H1 (cell line): ENCODE data around the gene ENTPD6. TPM values are rescaled to one million over a fixed set of nuclear protein-coding genes. Genes with fewer than 3 reads are reported as not detected.

ENCODE experiments used
- CTCF ChIA-PET: fragments of 300-600 bp; sonication (Branson Sonifier 250); formaldehyde crosslinking; loops from one replicate; lab custom pipeline; 2021; ENCODE audit not compliant: partially characterized antibody; lab: Charles Lee
- POLR2A ChIA-PET: fragments of 300-600 bp; sonication (Branson Sonifier 250); formaldehyde crosslinking; loops from one replicate; lab custom pipeline; 2021; ENCODE audit warnings: inconsistent platforms; ENCODE audit not compliant: partially characterized antibody; lab: Charles Lee
- DNase-seq, 2 experiments: peaks; one replicate each; pipeline versions ENCODE4 v3.0.0 to v3.0.0-alpha.2; 2010 to 2022; ENCODE audit warnings: low spot score in 2 of 2, low read depth in 1 of 2, mixed read lengths in 1 of 2
- FAIRE-seq: peaks from 2 replicates; lab custom pipeline; 2011; peaks lifted over from hg19 to GRCh38; lab: Jason Lieb, UNC
- H2AFZ ChIP-seq: 2 replicates; pipeline ENCODE4 v1.8.1; 2012; ENCODE audit warnings: low read length, inconsistent platforms
- H2AK5ac ChIP-seq: 2 replicates; pipeline ENCODE4 v1.6.1; 2013; ENCODE audit warnings: low read depth, low read length
- H2BK120ac ChIP-seq: replicated peaks from 2 replicates; pipeline ENCODE3; 2013; ENCODE audit warnings: low read depth, low read length, inconsistent platforms
- H2BK12ac ChIP-seq: 2 replicates; pipeline ENCODE4 v1.6.1; 2013; ENCODE audit warnings: low read depth, low read length
- H2BK15ac ChIP-seq: 2 replicates; pipeline ENCODE4 v1.6.1; 2013; ENCODE audit warnings: low read length
- H2BK20ac ChIP-seq: 2 replicates; pipeline ENCODE4 v1.6.1; 2013; ENCODE audit warnings: low read length
- H2BK5ac ChIP-seq: 2 replicates; pipeline ENCODE4 v1.6.1; 2013; ENCODE audit warnings: low read depth, low read length
- H3K14ac ChIP-seq: 2 replicates; pipeline ENCODE4 v1.6.1; 2013; ENCODE audit warnings: inconsistent platforms; ENCODE audit not compliant: insufficient read length
- H3K18ac ChIP-seq: 2 replicates; pipeline ENCODE4 v1.6.1; 2013; ENCODE audit warnings: low read length; ENCODE audit errors: extremely low read depth
- H3K23ac ChIP-seq: 2 replicates; pipeline ENCODE4 v1.6.1; 2013; ENCODE audit warnings: inconsistent platforms; ENCODE audit not compliant: insufficient read length
- H3K23me2 ChIP-seq: 2 replicates; pipeline ENCODE4 v1.6.1; 2013; ENCODE audit warnings: low read depth, low read length
- H3K27ac ChIP-seq: 2 replicates; pipeline ENCODE4 v1.6.1; 2011; ENCODE audit warnings: low read depth, low read length, inconsistent platforms
- H3K27me3 ChIP-seq, 4 experiments: replicated peaks in 1 of 4; 1 replicate in 1 of 4; 2 replicates in 3 of 4; pipeline versions ENCODE4 v1.6.1 to v1.8.1; 2011 to 2013; ENCODE audit warnings: low read length in 3 of 4, mild to moderate bottlenecking in 3 of 4, inconsistent platforms in 2 of 4, mixed read lengths in 2 of 4, moderate library complexity in 1 of 4; ENCODE audit not compliant: control insufficient read depth in 3 of 4, insufficient read depth in 3 of 4; ENCODE audit errors: extremely low read depth in 1 of 4
- H3K36me3 ChIP-seq, 4 experiments: 2 replicates each; pipeline versions ENCODE4 v1.6.1 to v1.8.1; 2011 to 2013; ENCODE audit warnings: mild to moderate bottlenecking in 4 of 4, low read length in 3 of 4, moderate library complexity in 2 of 4, control low read depth in 1 of 4, inconsistent platforms in 1 of 4; ENCODE audit not compliant: insufficient read depth in 4 of 4, control insufficient read depth in 2 of 4
- H3K4ac ChIP-seq: replicated peaks from 2 replicates; pipeline ENCODE3; 2013; ENCODE audit warnings: low read length, low read depth, mixed read lengths, inconsistent platforms; ENCODE audit not compliant: insufficient read length
- H3K4me1 ChIP-seq, 4 experiments: replicated peaks in 1 of 4; 1 replicate in 1 of 4; 2 replicates in 3 of 4; pipeline versions ENCODE4 v1.6.1 to v1.8.1; 2011 to 2013; ENCODE audit warnings: low read length in 3 of 4, inconsistent platforms in 2 of 4, mixed read lengths in 1 of 4; ENCODE audit not compliant: insufficient read depth in 4 of 4, control insufficient read depth in 3 of 4
- H3K4me2 ChIP-seq, 2 experiments: 2 replicates each; pipeline versions ENCODE4 v1.6.1 to v1.8.1; 2011 to 2013; ENCODE audit warnings: low read depth in 2 of 2, low read length in 2 of 2, control low read depth in 1 of 2, inconsistent platforms in 1 of 2, mild to moderate bottlenecking in 1 of 2; ENCODE audit not compliant: insufficient read depth in 1 of 2
- H3K4me3 ChIP-seq, 4 experiments: fragments of 200-600, 300-600 bp in 1 of 4; sonication (generic), shearing (Covaris generic), sonication (Bioruptor Twin) in 1 of 4; 2 replicates each; pipeline versions ENCODE4 v1.5.1 to v1.8.1; 2011 to 2016; ENCODE audit warnings: low read length in 4 of 4, low read depth in 3 of 4, control low read depth in 2 of 4, inconsistent platforms in 2 of 4, mild to moderate bottlenecking in 2 of 4, mixed read lengths in 1 of 4, moderate library complexity in 1 of 4; ENCODE audit not compliant: insufficient read depth in 2 of 4; ENCODE audit errors: extremely low read depth in 1 of 4
- H3K56ac ChIP-seq: replicated peaks from 2 replicates; pipeline ENCODE3; 2013; ENCODE audit warnings: low read depth, mild to moderate bottlenecking, mixed read lengths, low read length, inconsistent platforms; ENCODE audit not compliant: insufficient read length
- H3K79me1 ChIP-seq: 2 replicates; pipeline ENCODE4 v1.6.1; 2013; ENCODE audit warnings: low read depth, low read length, control low read depth
- H3K79me2 ChIP-seq, 2 experiments: 2 replicates each; pipeline versions ENCODE4 v1.6.1 to v1.8.1; 2012 to 2013; ENCODE audit warnings: low read length in 2 of 2, mild to moderate bottlenecking in 2 of 2, inconsistent platforms in 1 of 2; ENCODE audit not compliant: insufficient read depth in 2 of 2, control insufficient read depth in 1 of 2
- H3K9ac ChIP-seq, 4 experiments: replicated peaks in 1 of 4; 1 replicate in 1 of 4; 2 replicates in 3 of 4; pipeline versions ENCODE4 v1.6.1 to v1.8.1; 2011 to 2013; ENCODE audit warnings: low read depth in 3 of 4, low read length in 3 of 4, control low read depth in 2 of 4, mild to moderate bottlenecking in 2 of 4, moderate library complexity in 2 of 4, inconsistent platforms in 1 of 4; ENCODE audit errors: extremely low read depth in 1 of 4
- H3K9me3 ChIP-seq, 2 experiments: 2 replicates each; pipeline versions ENCODE4 v1.6.1 to v1.8.1; 2012 to 2013; ENCODE audit warnings: mild to moderate bottlenecking in 2 of 2, moderate library complexity in 2 of 2, control low read depth in 1 of 2, inconsistent platforms in 1 of 2, low read depth in 1 of 2, low read length in 1 of 2, mixed read lengths in 1 of 2; ENCODE audit not compliant: insufficient read depth in 2 of 2
- H4K20me1 ChIP-seq, 2 experiments: replicated peaks in 1 of 2; 2 replicates each; pipeline versions ENCODE3 to v1.8.1; 2011 to 2013; ENCODE audit warnings: inconsistent platforms in 2 of 2, low read length in 2 of 2, mild to moderate bottlenecking in 1 of 2; ENCODE audit not compliant: insufficient read depth in 2 of 2, control insufficient read depth in 1 of 2
- H4K5ac ChIP-seq: 2 replicates; pipeline ENCODE4 v1.6.1; 2013; ENCODE audit warnings: low read length, low read depth, mixed read lengths, inconsistent platforms; ENCODE audit not compliant: insufficient read length
- H4K8ac ChIP-seq: 2 replicates; pipeline ENCODE4 v1.8.0; 2013; ENCODE audit warnings: mild to moderate bottlenecking, moderate library complexity, low read length, inconsistent platforms; ENCODE audit not compliant: insufficient read depth; ENCODE audit errors: extremely low read depth
- H4K91ac ChIP-seq: replicated peaks from 2 replicates; pipeline ENCODE3; 2013; ENCODE audit warnings: low read length, mixed read lengths, inconsistent platforms; ENCODE audit not compliant: insufficient read length
- BCL11A ChIP-seq, 2 experiments: IDR thresholded peaks; one replicate each; pipeline ENCODE4 v1.6.1; 2011; ENCODE audit warnings: low read depth in 2 of 2, low read length in 2 of 2, mild to moderate bottlenecking in 2 of 2
- KDM1A ChIP-seq: fragments of 200-600, 300-600 bp; sonication (generic); IDR thresholded peaks from 2 replicates; pipeline ENCODE4 v1.7.1; 2016; ENCODE audit warnings: mild to moderate bottlenecking, low read length, borderline replicate concordance
- PHF8 ChIP-seq: fragments of 200-600 bp; sonication (generic); conservative IDR thresholded peaks from 2 replicates; pipeline ENCODE4 v1.7.1; 2012; ENCODE audit warnings: low read depth, mild to moderate bottlenecking, inconsistent platforms, low read length, moderate library complexity
- SIRT6 ChIP-seq: IDR thresholded peaks from one replicate; pipeline ENCODE4 v1.7.1; 2012; ENCODE audit warnings: low read length, inconsistent platforms
- SP4 ChIP-seq: IDR thresholded peaks from 2 replicates; pipeline ENCODE4 v1.6.1; 2012; ENCODE audit warnings: low read length, inconsistent platforms
- WGBS, 2 experiments: shearing (Covaris generic) in 1 of 2; methylation state at CpG; one replicate each; pipeline versions ENCODE4 v1.1.6 to v1.1.7; 2013 to 2015; ENCODE audit warnings: low lambda C conversion rate in 2 of 2, mixed read lengths in 2 of 2, inconsistent platforms in 1 of 2, low coverage in 1 of 2, missing lambda C conversion rate in 1 of 2; ENCODE audit not compliant: insufficient replicate concordance in 2 of 2, insufficient coverage in 1 of 2, insufficient read length in 1 of 2; ENCODE audit errors: extremely low coverage in 1 of 2, missing lambda C conversion rate in 1 of 2; 5-methylcytosine and 5-hydroxymethylcytosine counted together
- polyA plus RNA-seq, 7 experiments: library from polyadenylated mRNA; depleted of rRNA in 3 of 7; stranded (reverse) in 5 of 7; unstranded in 2 of 7; fragments of >200 nt in 5 of 7; fragments of 200-250 nt in 2 of 7; gene quantifications; 1 replicate in 5 of 7; 2 replicates in 1 of 7; 4 replicates in 1 of 7; pipeline versions ENCODE4 v1.2.1 to v1.2.3, GENCODE V29; 2011 to 2013; ENCODE audit warnings: missing spikeins in 2 of 7, mixed read lengths in 2 of 7
- total RNA-seq: library from RNA; stranded (reverse); fragmentation: NEBNext Ultra II Directional; extraction: Animal tissue kit (Norgen Biotek cat#: 25700); gene quantifications from 2 replicates; pipeline ENCODE4 v1.2.1, GENCODE V29; 2021

Gene ENTPD6
- total and polyA plus RNA-seq, 2 of the 8 experiments (the other 6 are each of a cell fraction or from before 2014, with no cell fraction given), result 47.8 to 57.3 TPM

DNA sequence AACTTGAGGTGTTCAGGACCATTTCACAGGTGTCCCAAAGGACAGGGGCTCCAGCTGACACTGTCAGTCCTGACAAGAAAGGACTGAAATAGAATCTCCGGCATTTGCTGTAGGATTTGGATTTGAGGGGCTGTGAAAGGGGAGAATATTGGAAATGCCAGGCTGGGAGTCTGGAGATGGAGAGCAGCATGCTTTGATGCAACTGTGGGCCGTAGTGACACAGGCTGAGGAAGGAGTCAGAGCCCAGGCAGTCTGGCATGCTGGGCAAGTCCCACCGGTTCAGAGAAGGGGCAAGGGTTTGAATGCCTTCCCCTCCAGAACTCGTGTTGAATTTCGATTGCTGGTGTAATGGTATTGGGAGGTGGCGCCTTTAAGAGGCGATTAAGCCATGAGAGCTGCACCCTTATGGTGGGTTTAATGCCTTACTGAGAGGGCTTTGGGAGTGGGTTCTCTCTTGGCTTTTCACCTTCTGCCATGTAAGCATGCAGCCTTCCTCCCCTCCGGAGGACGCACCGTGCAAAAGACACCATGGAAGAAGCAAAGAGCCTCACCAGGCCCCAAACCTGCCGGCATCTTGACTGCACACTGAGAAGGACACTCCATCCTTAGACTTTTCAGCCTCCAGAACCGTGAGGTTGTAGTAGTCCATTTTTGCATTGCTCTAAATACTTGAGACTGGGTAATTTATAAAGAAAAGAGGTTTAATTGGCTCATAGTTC lies 43.0 kb downstream of the ENTPD6 start:
- Histone ChIP-seq H3K9ac (no peak overlapping the region), H4K8ac (no peak overlapping the region), H3K79me2 (no peaks in the 10 kb centered on the region), H2BK20ac (no peak overlapping the region), H3K9me3 (no peaks in the 10 kb centered on the region), H3K79me1 (no peaks in the 10 kb centered on the region), H3K4me3 (no peak overlapping the region), H4K20me1 (no peaks in the 10 kb centered on the region), H3K14ac (no peak overlapping the region), H3K4ac (no peak overlapping the region), H3K27me3 (no peaks in the 10 kb centered on the region), H2BK5ac (no peak overlapping the region), H2AK5ac (no peak overlapping the region), H3K4me2 (no peak overlapping the region), H2BK15ac (no peak overlapping the region), H3K27ac (no peak overlapping the region), H3K23ac (no peak overlapping the region), H4K91ac (no peak overlapping the region), H2BK120ac (no peak overlapping the region), H3K18ac (no peak overlapping the region), H3K56ac (no peak overlapping the region), H2BK12ac (no peak overlapping the region), H4K5ac (no peak overlapping the region), H3K23me2 (no peaks in the 10 kb centered on the region), H2AFZ (no peak overlapping the region), H3K4me1 (no peaks in the 10 kb centered on the region), H3K36me3 (no peaks in the 10 kb centered on the region)
- no peak for DNase-seq
- TF ChIP-seq PHF8 (no peak), SP4 (no peak), KDM1A (no peak), SIRT6 (no peak), BCL11A (IDR thresholded peaks at IDR 0.05; ENCODE audit: low read depth in 2 of 2, low read length in 2 of 2) (no peak)
- POLR2A ChIA-PET, result no interaction called here
- CTCF ChIA-PET, result interaction anchor here (1.0 kb wide), 1 partner anchor 9 kb away, joined by 3 read pairs; no protein-coding TSS in a partner anchor
- FAIRE-seq, result no peak
- 94% methylated on average over 12 of the region's 12 CpGs; no CpG with 5 or more reads in 1 of the 2 experiments for whole genome bisulfite sequencing, 2 experiments
